ENCODE measurements around the gene RAB40B. TPM values are rescaled to one million over a fixed set of nuclear protein-coding genes. Genes with fewer than 3 reads are reported as not detected.

The RAB40B gene
- total RNA-seq, 1 donor from 2014 or later: 29.2 TPM

DNA sequence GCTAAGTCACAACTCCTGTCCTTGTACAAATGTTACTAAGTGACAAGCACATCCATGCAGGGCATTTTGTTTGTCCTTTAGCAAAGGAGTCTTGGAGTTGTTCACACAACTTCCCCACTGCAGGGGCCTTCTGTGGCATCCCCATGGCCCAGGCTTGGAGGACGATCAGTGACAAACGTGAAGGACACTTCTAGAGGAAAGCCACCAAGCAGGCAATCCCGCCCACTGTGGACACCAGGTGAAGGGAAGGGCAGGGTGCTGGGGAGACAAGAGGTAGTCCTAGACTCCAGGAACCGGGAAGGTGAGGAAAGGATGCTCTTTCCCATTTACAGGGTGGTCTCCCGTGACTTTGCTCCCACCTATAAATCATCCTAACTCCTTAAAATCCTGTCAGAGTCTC is 54.4 kb downstream of the RAB40B start:
- Histone ChIP-seq H3K4me3 (no peak overlapping the region), H3K4me1 (peaks cover 50% of the 10 kb centered on the region), H3K27me3 (no peaks in the 10 kb centered on the region), H3K36me3 (peaks cover 0 to 43% of the 10 kb centered on the region in 2 donors), H3K27ac (no peak overlapping the region), H3K9me3 (no peaks in the 10 kb centered on the region)
- no peak for TF ChIP-seq POLR2AphosphoS5 (IDR thresholded peaks at IDR 0.05; ENCODE audit: insufficient read depth in 1 of 2, low read depth in 1 of 2)
- TF ChIP-seq POLR2A (IDR thresholded peaks at IDR 0.05): no peak
- TF ChIP-seq, protein P1, sequence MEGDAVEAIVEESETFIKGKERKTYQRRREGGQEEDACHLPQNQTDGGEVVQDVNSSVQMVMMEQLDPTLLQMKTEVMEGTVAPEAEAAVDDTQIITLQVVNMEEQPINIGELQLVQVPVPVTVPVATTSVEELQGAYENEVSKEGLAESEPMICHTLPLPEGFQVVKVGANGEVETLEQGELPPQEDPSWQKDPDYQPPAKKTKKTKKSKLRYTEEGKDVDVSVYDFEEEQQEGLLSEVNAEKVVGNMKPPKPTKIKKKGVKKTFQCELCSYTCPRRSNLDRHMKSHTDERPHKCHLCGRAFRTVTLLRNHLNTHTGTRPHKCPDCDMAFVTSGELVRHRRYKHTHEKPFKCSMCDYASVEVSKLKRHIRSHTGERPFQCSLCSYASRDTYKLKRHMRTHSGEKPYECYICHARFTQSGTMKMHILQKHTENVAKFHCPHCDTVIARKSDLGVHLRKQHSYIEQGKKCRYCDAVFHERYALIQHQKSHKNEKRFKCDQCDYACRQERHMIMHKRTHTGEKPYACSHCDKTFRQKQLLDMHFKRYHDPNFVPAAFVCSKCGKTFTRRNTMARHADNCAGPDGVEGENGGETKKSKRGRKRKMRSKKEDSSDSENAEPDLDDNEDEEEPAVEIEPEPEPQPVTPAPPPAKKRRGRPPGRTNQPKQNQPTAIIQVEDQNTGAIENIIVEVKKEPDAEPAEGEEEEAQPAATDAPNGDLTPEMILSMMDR (IDR thresholded peaks at IDR 0.05): no peak
- intact Hi-C loops (cut with DNase I): no loop called here
- DNase-seq (ENCODE audit: extremely low spot score in 2 of 2): no peak

DNA sequence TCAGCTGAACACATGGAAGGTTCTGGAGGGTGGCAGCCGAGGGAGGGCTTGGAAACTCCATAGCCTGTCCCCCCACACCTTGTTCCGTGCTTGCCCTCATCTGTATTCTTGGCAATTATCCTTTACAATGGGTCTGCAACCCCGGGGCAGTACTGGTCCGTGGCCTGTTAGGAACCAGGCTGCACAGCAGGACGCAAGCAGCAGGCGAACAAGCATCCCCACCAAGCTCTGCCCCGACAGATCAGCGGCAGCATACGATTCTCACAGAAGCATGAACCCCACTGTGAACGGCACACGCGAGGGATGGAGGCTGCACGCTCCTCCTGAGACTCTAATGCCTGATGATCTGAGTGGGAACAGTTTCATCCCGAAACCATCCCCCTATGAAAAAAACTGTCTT is 56.5 kb downstream of the RAB40B start:
- Histone ChIP-seq H3K27me3 (no peaks in the 10 kb centered on the region), H3K27ac (no peak overlapping the region), H3K36me3 (peaks cover 0 to 43% of the 10 kb centered on the region in 2 donors), H3K4me3 (no peak overlapping the region), H3K4me1 (peaks cover 53% of the 10 kb centered on the region), H3K9me3 (no peaks in the 10 kb centered on the region)
- no peak for DNase-seq (ENCODE audit: extremely low spot score in 2 of 2)
- intact Hi-C loops (cut with DNase I): no loop called here
- TF ChIP-seq POLR2AphosphoS5 (IDR thresholded peaks at IDR 0.05; ENCODE audit: insufficient read depth in 1 of 2, low read depth in 1 of 2): no peak
- no peak for TF ChIP-seq POLR2A (IDR thresholded peaks at IDR 0.05)
- TF ChIP-seq, protein P1 (IDR thresholded peaks at IDR 0.05): no peak

DNA sequence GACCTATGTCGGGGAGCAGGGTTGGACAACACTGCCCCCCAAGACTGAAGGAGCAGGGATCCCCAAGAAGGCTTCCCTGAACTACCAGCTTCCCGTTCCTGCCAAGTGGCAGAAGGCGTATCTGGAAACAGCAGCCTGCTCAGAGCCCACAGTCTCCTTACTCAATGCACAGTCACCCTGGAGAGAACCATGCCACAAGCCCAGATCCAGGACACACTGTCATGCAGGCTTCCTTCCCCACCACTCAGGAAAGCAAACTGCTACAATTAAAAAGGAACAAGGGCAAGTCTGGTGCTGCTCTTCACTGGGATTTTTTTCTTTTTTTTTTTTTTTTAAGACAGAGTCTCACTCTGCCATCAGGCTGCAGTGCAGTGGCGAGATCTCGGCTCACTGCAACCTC is 58.5 kb downstream of the RAB40B start:
- TF ChIP-seq POLR2AphosphoS5 (IDR thresholded peaks at IDR 0.05; ENCODE audit: insufficient read depth in 1 of 2, low read depth in 1 of 2): no peak
- TF ChIP-seq POLR2A (IDR thresholded peaks at IDR 0.05): no peak
- TF ChIP-seq, protein P1 (IDR thresholded peaks at IDR 0.05): no peak
- peaks cover 0 to 43% of the 10 kb centered on the region in 2 donors for H3K36me3 ChIP-seq
- intact Hi-C loops (cut with DNase I): no loop called here

DNA sequence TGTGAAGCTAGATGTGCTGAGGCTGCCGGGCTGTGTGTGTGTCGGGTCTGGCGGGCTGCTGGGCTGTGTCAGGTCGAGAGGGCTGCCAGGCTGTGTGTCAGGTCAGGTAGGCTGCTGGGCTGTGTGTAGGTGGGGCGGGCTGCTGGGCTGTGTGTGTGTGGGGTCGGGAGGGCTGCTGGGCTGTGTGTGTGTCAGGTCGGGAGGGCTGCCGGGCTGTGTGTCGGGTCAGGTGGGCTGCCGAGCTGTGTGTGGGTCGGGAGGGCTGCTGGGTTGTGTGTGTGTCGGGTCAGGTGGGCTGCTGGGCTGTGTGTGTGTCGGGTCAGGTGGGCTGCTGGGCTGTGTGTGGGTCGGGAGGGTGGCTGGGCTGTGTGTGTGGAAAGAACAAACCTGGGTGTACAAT is 58.9 kb downstream of the RAB40B start:
- no peak overlapping the region for H3K4me3 ChIP-seq
- no peak overlapping the region for H3K27ac ChIP-seq
- TF ChIP-seq POLR2A (IDR thresholded peaks at IDR 0.05) (no peak), POLR2AphosphoS5 (IDR thresholded peaks at IDR 0.05; ENCODE audit: insufficient read depth in 1 of 2, low read depth in 1 of 2) (no peak)
- TF ChIP-seq, protein P1 (IDR thresholded peaks at IDR 0.05): no peak
- no peak for DNase-seq (ENCODE audit: extremely low spot score in 2 of 2)
- intact Hi-C loops (cut with DNase I): no loop called here
- H3K4me1 ChIP-seq: peaks cover 35% of the 10 kb centered on the region
- no peaks in the 10 kb centered on the region for H3K27me3 ChIP-seq
- no peaks in the 10 kb centered on the region for H3K9me3 ChIP-seq
- peaks cover 0 to 43% of the 10 kb centered on the region in 2 donors for H3K36me3 ChIP-seq

More for the DNA sequence above, 58.5 kb downstream of the RAB40B start:
- Histone ChIP-seq H3K9me3 (no peaks in the 10 kb centered on the region), H3K27ac (no peak overlapping the region), H3K4me3 (no peak overlapping the region), H3K4me1 (peaks cover 39% of the 10 kb centered on the region), H3K27me3 (no peaks in the 10 kb centered on the region)
- DNase-seq (ENCODE audit: extremely low spot score in 2 of 2): no peak

DNA sequence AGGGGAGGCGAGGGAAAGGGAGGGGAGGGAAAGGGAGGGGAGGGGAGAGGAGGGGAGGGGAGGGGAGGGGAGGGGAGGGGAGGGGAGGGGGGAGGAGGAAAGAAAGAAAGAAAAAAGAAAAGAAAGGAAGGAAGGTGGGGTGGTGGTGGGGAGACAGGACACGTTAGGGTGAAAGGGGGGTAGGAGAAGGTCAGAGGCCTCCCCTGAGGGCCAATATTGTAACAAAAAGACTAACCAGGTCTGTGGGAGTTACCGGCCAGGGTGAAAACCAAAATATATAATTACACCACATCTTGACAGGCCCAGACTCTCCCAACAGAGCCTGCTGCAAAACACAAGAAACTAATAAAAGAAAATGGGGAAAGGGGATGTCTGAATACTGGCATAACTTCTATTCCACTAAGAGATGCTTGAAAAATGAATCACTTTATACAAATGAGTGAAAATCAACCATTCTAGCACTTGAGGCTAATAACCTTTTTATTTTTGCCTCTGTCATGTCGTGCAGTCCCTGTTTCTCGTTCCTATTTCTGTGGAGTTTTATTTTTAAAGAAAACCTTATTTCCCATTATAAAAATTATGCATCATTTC is 60.2 kb downstream of the RAB40B start:
- H3K27ac ChIP-seq: no peak overlapping the region
- H3K36me3 ChIP-seq: peaks cover 0 to 38% of the 10 kb centered on the region in 2 donors
- peaks cover 30% of the 10 kb centered on the region for H3K4me1 ChIP-seq
- no peaks in the 10 kb centered on the region for H3K27me3 ChIP-seq
- H3K9me3 ChIP-seq: no peaks in the 10 kb centered on the region
- no peak for DNase-seq (ENCODE audit: extremely low spot score in 2 of 2)
- intact Hi-C loops (cut with DNase I): no loop called here
- TF ChIP-seq, protein P1 (IDR thresholded peaks at IDR 0.05): no peak
- no peak overlapping the region for H3K4me3 ChIP-seq

All from vagina (tissue), 2 donors.